ENCODE results near the gene GIT2.
"Not testable (repeated sequence)": the region's sequence is repeated elsewhere in the genome, so short reads cannot be mapped to it uniquely, and the experiment has no call there.

Gene GIT2

DNA sequence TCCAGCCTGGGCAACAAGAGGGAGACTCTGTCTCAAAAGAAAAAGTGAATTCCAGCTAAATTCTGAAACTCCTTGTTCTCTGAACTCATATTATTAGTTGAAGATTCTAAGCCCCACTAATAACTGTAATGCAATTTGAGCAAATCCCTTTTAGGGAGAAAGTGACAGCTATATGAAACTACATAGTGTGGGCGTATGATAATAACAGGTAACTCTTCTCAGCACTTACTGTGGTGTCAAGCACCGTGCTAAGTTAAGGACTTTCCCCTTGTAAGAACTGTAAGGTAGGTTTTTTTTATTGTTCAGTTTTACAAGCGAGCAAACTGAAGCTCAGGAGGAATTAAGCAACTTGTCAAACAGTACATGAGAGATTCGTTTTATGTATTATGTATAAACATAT, 8.4 kb upstream of the GIT2 start:
- no peak for DNase-seq

GRCh38 chr12:110002676-110003515, 6.7 kb upstream of the GIT2 start:
- DNase-seq = no peak

DNA sequence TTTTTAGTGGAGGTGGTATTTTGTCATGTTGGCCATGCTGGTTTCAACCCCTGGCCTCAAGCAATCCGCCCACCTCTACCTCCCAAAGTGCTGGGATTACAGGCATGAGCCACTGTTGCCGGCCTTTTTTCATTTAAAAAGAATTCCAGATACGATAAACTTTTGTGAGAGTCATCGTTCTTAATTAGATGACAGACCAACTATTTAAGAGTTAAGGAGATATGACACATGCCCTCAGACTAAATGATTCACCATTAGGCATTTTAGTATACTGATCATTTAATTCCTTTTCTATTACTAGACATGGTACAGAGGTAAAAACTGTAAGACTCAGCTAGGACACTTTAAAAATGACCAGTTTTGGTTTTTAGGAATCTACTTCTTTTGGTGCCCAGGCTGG, 5.4 kb upstream of the GIT2 start:
- DNase-seq = peak in 2 of 3 donors; percentile 39 to 41

- peak; percentile 36 to 47 (median 38) for DNase-seq
Observed at GRCh38 chr12:109999983-110000505, 3.9 kb upstream of the GIT2 start.

DNA sequence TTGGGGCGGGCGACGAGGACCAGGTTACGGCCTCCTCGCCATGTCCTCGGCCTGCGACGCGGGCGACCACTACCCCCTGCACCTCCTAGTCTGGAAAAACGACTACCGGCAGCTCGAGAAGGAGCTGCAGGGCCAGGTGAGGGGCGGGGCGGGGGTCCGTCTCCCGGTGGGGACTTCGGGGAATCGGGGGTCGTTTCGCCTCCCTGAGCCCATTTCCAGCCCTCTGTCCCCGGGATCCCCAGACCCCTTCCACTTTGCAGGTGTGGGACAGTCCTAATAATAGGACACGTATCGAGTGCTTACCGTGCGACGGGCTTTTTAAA, 3.4 kb upstream of the GIT2 start:
- no peak for DNase-seq

DNA sequence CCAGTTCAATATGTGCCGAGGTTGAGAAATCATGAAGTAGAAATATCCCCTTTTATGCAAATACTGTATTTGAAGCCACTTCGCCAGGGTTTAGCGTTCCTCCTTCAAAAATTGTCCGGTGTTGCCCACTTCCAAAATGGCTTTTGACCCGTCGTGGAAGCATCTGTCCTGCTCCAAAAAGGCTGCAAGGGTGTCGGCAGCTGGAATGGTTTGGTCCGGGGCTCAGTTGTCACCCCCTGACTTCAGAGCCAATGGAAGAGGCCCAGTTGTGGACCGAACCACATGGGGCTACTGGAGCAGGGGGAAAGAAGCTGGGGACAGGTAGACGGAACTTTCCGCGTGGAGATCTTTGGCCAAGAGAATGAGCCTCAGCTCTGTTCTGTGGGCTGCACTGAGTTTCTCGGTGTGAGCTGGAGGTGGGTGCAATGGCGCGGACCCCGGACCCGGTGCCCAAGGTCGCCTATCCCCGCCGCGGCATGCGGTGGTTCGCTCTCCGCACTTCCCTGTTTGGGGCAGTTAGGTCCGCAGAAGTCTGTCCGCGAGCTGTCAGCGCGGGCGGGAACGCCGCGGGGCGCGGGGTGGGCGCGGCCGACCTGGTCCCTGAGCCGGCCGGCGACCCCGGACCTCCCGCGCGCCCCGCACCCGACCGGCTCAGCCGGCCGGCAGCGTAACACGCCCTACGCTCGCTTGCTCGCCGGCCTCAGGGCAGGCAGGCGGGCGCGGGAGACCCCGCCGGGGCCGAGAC, 2.9 kb upstream of the GIT2 start, which contains the start of gene ANKRD13A:
ANKRD13A (plus strand) TSS at position 527 of the 745 bp plus-strand sequence. CDS start 259 bp downstream, outside the sequence.
- DNase-seq = peak; percentile 93 to 96 (median 96)

- DNase-seq = no peak
Observed at GRCh38 chr12:109998241-109998903, 2.2 kb upstream of the GIT2 start.

DNA sequence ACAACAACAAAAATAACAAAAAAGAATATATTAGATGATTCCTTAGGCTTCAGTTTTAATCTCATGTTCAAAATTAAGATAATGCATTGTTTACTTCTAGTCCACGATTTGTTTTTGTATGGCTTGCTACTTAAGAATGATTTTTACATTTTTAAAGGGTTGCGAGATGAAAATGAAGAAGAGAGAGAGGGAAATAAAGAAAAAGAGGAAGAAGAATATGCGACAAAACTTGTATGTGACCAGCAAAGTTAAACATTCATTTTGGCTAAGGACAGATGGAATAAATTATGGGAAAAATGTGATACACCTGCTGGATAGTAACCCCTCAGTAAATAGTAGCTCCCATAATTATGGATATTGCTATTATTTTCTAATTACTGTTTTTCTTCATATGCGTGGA, 1.2 kb upstream of the GIT2 start:
- DNase-seq = no peak

DNA sequence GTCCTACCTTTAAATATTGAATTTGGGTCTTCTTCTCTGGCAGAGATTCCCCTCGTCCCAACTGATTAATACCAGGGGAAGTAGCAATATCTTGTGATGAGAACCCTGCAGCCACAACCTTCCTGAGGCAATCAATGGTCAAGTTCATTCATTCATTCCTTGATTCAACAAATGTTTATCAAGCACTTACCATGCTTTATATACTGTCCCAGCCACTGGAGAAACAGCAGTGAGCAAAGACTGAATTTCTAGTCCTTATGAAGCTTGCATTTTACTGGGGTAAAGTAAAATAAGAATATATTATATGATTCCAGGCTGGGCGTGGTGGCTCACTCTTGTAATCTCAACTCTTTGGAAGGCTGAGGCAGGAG, 300 bp upstream of the GIT2 start:
- DNase-seq = no peak

DNA sequence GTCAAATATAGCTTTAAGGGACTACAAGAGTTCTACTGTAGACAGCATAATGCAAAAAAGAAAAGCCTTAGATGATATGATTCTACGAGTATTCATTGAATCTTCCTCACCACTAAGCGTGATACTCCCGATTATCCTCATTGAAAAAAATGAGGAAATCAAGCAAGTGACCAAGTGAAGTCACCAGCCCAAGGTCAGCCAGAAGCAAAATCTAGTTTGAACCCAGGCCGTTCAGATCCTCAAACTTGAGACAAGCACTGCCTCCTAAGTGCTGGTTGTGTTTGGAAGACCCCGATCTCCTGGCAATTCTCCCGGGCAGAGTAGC, 845 bp downstream of the GIT2 start:
- DNase-seq = peak; percentile 49 to 62 (median 54)

DNA sequence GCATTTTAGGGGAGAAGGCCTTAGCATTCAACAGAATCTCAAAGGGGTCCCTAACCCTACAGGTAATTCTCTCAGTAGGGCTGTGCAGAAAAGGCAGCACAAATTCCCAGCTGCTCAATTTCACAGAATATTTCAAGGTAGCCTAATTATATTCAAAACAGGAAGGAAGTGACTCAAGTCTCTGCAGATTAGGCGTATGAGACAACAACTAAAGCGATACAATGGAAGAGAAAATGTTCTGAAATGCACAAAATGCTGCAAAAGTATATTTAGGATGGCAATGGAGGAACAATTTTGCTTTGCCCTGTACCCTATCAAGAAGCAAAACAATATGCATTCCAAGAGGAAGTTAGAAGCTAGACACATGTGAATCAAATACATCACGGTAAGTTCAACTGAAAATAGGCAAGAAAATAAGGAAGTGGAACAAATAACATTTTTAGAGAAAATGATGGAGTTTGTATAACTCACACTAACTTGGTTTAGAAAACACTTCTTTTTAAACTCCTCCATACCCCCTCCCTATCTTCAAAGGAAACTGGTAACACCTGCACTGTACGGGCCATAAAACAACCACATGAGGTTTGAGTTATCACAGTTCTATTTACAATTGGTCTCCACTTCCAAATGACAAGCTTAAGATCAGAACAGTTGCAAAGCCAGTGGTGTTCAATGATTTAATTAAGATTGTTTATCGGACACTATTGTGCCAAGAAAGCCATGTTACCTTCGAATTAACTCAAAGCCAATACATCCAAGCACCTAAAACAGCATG, 1.6 kb downstream of the GIT2 start:
- DNase-seq = peak; percentile 17 to 59 (median 49)

GRCh38 chr12:109993091-109993490, 3.1 kb downstream of the GIT2 start:
- peak in 1 of 3 donors; percentile 11 for DNase-seq

- DNase-seq = peak in 1 of 3 donors; percentile 16
Observed at GRCh38 chr12:109991586-109991985, 4.6 kb downstream of the GIT2 start.

DNA sequence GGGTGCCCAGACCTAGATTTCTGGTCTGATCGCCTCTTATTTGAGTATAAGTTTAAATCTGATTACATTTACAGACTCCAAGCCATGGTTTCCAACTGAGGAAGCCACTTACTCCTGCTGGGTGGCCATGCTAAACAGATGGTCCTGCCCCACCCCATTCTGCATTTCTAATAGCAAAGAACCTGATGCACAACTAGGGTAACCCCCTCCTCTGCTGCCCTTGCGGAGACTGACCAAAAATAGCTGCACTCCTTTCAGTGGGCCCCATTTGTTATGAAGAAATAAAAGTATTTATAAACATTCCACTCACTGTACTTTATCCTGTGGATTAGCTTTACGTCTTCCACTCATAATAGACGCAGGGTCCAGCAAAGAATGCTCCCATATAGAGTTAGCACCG, 6.8 kb downstream of the GIT2 start:
- DNase-seq = no peak

DNA sequence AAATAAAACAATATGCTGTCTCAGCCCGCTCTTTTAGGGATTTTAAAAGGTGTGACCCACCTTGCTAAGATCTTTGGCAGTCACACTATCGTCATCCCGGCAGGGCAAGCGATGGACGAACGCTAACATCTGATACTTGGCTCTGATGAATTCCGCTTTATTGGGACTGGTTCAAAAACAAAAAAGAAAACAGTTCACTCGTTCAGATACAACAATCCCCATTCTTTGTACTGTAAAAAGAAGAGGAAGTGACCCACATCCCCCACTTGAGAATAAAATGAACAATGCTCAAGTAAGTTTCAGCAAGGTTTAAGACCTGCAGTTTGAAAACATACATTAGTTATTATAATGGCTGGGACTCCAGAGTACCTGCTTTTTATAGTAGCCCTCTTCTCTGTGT, 7.3 kb downstream of the GIT2 start:
- DNase-seq = no peak

DNA sequence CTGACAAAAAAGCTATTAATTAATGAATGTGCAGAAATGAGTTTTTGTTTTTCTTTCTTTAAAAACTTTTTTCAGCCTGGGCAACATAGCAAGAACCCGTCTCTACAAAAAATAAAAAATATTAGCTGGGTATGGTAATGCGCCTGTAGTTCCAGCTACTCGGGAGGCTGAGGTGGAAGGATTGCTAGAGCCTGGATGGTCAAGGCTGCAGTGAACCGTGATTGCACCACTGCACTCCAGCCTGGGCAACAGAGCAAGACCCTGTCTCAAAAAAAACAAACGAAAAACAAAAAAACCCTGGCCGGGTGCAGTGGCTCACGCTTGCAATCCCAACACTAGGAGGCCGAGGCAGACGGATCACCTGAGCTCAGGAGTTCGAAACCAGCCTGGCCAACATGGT, 7.9 kb downstream of the GIT2 start:
- no peak for DNase-seq

- no peak for DNase-seq
Observed at GRCh38 chr12:109987615-109988014, 8.6 kb downstream of the GIT2 start.

- DNase-seq = not testable (repeated sequence)
Observed at GRCh38 chr12:109986236-109986635, 9.9 kb downstream of the GIT2 start.

DNA sequence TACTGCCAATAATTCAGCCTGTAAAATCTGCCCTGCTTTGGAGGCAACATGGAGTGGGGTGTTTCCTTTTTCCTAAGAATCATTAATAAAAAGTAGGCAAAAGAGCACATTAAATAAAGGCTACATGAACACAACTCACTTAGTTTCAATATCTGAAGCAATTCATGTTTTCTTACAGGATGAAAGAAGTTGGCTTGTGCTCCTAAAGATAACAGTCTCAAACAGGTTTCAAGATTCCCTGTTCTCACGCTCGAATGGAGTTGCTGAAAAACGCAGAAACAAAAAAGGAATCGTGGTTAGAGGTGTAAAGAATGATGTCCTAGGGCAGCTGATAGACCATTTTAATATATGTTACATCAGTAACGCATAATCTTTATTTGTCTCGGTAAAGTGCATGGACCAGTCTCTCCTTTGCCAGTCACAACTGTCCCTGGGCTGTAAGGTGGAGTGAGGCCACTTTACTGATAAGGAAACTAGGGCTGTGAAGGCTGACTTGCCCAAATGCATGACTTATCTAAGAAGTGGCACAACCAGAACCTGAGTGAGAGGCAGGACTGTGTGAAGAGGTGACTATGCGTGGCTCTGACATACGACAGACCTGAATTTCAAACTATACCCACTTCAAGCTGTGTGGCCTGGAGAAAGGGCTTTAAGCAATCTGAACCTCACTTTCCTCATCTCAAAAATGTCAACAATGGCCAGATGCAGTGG, 12.6 kb downstream of the GIT2 start:
- peak in 1 of 3 donors; percentile 5 for DNase-seq

- no peak for DNase-seq
Observed at GRCh38 chr12:109982210-109982609, 14.0 kb downstream of the GIT2 start.

GRCh38 chr12:109981311-109981710, 14.9 kb downstream of the GIT2 start:
- peak in 1 of 3 donors; percentile 15 for DNase-seq

DNA sequence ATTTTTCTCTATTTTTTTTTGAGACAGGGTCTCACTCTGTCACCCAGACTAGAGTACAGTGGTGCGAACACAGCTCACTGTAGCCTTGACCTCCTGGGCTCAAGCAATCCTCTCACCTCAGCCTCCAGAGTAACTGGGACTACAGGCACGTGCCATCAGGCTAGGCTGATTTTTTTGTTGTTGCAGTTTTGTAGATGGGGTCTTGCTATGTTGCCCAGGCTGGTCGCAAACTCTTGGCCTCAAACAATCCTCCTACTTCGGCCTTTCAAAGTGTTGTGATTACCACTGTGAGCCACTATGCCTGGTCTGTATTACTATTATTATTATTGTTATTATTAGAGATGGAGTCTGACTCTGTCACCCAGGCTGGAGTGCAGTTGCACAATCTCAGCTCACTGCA, 23.3 kb downstream of the GIT2 start:
- no peak for DNase-seq
